ENCODE data around the gene BHLHE23.
A peak's percentile ranks its signal among the peaks of the same experiment; 100 is the strongest.

BHLHE23 gene

DNA sequence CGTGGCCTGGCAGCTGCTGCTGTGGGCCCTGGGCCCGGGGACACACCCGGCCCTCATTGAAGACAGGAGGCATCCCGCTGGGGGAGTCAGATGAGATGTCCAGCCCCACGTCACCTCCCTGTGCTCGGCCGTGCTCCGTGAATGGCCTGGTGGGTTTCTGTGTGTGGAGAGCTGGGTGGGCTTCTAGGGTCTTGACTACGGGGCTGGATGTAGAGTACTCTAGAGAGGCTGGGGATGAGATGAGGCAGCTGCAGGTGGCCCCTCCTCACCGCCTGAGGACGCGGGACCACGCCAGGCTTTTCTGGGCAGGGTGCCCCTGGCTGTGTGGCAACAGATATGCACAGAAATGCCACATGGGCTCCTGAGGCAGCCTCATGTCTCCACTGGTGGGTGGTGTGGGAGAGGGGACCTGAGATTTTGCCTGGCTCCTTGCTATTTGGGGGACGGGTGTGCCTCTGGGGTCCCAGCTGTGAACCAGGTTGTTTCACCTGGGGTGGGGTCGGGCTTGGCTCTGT is 8.4 kb upstream of the BHLHE23 start:
- peaks cover 6% of the 10 kb centered on the region; the same call in 1 of the 2 replicates for H3K9me3 ChIP-seq (ENCODE audit: control insufficient read depth, insufficient read depth, low read length)
- peaks cover 7% of the 10 kb centered on the region; the same call in 1 of the 2 replicates for H3K4me1 ChIP-seq (ENCODE audit: insufficient read depth, low read length)
- H3K9ac ChIP-seq (ENCODE audit: low read depth, low read length) = peak overlapping the region; percentile 47

GRCh38 chr20:63014710-63015109 is 7.9 kb upstream of the BHLHE23 start:
- no peaks in the 10 kb centered on the region for H3K36me3 ChIP-seq (ENCODE audit: insufficient read depth, low read length)
- H3K9ac ChIP-seq (ENCODE audit: low read depth, low read length) = peak overlapping the region; percentile 47
- peaks cover 6% of the 10 kb centered on the region; the same call in 1 of the 2 replicates for H3K9me3 ChIP-seq (ENCODE audit: control insufficient read depth, insufficient read depth, low read length)
- peaks cover 7% of the 10 kb centered on the region; the same call in 1 of the 2 replicates for H3K4me1 ChIP-seq (ENCODE audit: insufficient read depth, low read length)

More for the DNA sequence above, 8.4 kb upstream of the BHLHE23 start:
- no peaks in the 10 kb centered on the region for H3K36me3 ChIP-seq (ENCODE audit: insufficient read depth, low read length)

- H3K9ac ChIP-seq (ENCODE audit: low read depth, low read length) = peak overlapping the region; percentile 47; the same call in 1 of the 2 replicates
- H3K9me3 ChIP-seq (ENCODE audit: control insufficient read depth, insufficient read depth, low read length) = peaks cover 6% of the 10 kb centered on the region; the same call in 1 of the 2 replicates
- peaks cover 7% of the 10 kb centered on the region; the same call in 1 of the 2 replicates for H3K4me1 ChIP-seq (ENCODE audit: insufficient read depth, low read length)
- H3K36me3 ChIP-seq (ENCODE audit: insufficient read depth, low read length) = no peaks in the 10 kb centered on the region
These were observed 7.5 kb upstream of the BHLHE23 start for GRCh38 chr20:63014287-63014686.

- H3K4me1 ChIP-seq (ENCODE audit: insufficient read depth, low read length) = peaks cover 11% of the 10 kb centered on the region; the same call in 1 of the 2 replicates
- no peak overlapping the region for H3K9ac ChIP-seq (ENCODE audit: low read depth, low read length)
- no peaks in the 10 kb centered on the region for H3K36me3 ChIP-seq (ENCODE audit: insufficient read depth, low read length)
- peaks cover 6% of the 10 kb centered on the region; the same call in 1 of the 2 replicates for H3K9me3 ChIP-seq (ENCODE audit: control insufficient read depth, insufficient read depth, low read length)
These were observed 6.4 kb upstream of the BHLHE23 start for GRCh38 chr20:63013207-63013606.

GRCh38 chr20:63011798-63012197 is 5.0 kb upstream of the BHLHE23 start:
- Histone ChIP-seq H3K9me3 (ENCODE audit: control insufficient read depth, insufficient read depth, low read length) (peaks cover 6% of the 10 kb centered on the region; the same call in 1 of the 2 replicates), H3K9ac (ENCODE audit: low read depth, low read length) (no peak overlapping the region), H3K4me1 (ENCODE audit: insufficient read depth, low read length) (peaks cover 11% of the 10 kb centered on the region; the same call in 1 of the 2 replicates), H3K36me3 (ENCODE audit: insufficient read depth, low read length) (no peaks in the 10 kb centered on the region)

- no peaks in the 10 kb centered on the region for H3K36me3 ChIP-seq (ENCODE audit: insufficient read depth, low read length)
- peaks cover 7% of the 10 kb centered on the region; the same call in 1 of the 2 replicates for H3K4me1 ChIP-seq (ENCODE audit: insufficient read depth, low read length)
- H3K9ac ChIP-seq (ENCODE audit: low read depth, low read length) = peak overlapping the region; percentile 37; the same call in 1 of the 2 replicates
- H3K9me3 ChIP-seq (ENCODE audit: control insufficient read depth, insufficient read depth, low read length) = peaks cover 6% of the 10 kb centered on the region; the same call in 1 of the 2 replicates
These were observed 3.4 kb upstream of the BHLHE23 start for GRCh38 chr20:63009988-63010769.

- no peaks in the 10 kb centered on the region for H3K36me3 ChIP-seq (ENCODE audit: insufficient read depth, low read length)
- H3K9me3 ChIP-seq (ENCODE audit: control insufficient read depth, insufficient read depth, low read length) = peaks cover 6% of the 10 kb centered on the region; the same call in 1 of the 2 replicates
- H3K4me1 ChIP-seq (ENCODE audit: insufficient read depth, low read length) = peaks cover 3% of the 10 kb centered on the region; the same call in 1 of the 2 replicates
- peak overlapping the region; percentile 37; the same call in 1 of the 2 replicates for H3K9ac ChIP-seq (ENCODE audit: low read depth, low read length)
These were observed 2.5 kb upstream of the BHLHE23 start for GRCh38 chr20:63009045-63009961.

DNA sequence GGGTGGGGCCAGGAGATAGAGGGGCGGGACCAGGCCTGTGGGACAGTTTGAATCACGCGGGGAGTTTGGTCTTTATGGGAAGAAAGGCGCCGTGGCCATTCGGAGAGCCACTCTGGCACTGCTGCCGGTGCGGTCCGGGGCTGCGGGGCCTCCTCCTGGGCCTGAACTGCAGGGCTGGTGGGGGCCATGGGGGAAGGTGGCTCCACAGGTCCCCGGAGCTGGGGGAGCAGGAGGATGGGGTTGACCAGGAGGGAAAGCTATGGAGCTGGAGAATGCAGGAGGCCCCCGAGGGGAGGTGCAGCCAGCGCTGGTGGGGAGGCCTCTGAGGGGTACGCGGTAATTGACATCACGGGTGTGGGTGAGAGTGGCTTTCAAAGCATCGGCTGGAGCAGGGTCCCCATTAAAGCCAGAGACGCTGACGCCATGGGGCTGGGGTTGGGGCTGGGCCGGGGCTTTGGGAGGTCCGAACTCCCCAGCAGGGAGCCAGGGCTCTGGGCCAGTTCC is 1.8 kb upstream of the BHLHE23 start:
- H3K36me3 ChIP-seq (ENCODE audit: insufficient read depth, low read length) = no peaks in the 10 kb centered on the region
- peaks cover 9% of the 10 kb centered on the region; the same call in 1 of the 2 replicates for H3K4me1 ChIP-seq (ENCODE audit: insufficient read depth, low read length)
- peaks cover 6% of the 10 kb centered on the region; the same call in 1 of the 2 replicates for H3K9me3 ChIP-seq (ENCODE audit: control insufficient read depth, insufficient read depth, low read length)
- H3K9ac ChIP-seq (ENCODE audit: low read depth, low read length) = peak overlapping the region; percentile 37; the same call in 1 of the 2 replicates

- H3K9ac ChIP-seq (ENCODE audit: low read depth, low read length) = peak overlapping the region; percentile 36; the same call in 1 of the 2 replicates
- H3K4me1 ChIP-seq (ENCODE audit: insufficient read depth, low read length) = peaks cover 9% of the 10 kb centered on the region; the same call in 1 of the 2 replicates
- H3K9me3 ChIP-seq (ENCODE audit: control insufficient read depth, insufficient read depth, low read length) = peaks cover 5% of the 10 kb centered on the region; the same call in 1 of the 2 replicates
- no peaks in the 10 kb centered on the region for H3K36me3 ChIP-seq (ENCODE audit: insufficient read depth, low read length)
These were observed 1.1 kb upstream of the BHLHE23 start for GRCh38 chr20:63007646-63008488.

- no peaks in the 10 kb centered on the region for H3K9me3 ChIP-seq (ENCODE audit: control insufficient read depth, insufficient read depth, low read length)
- no peaks in the 10 kb centered on the region for H3K36me3 ChIP-seq (ENCODE audit: insufficient read depth, low read length)
- peak overlapping the region; percentile 36; the same call in 1 of the 2 replicates for H3K9ac ChIP-seq (ENCODE audit: low read depth, low read length)
- H3K4me1 ChIP-seq (ENCODE audit: insufficient read depth, low read length) = peaks cover 9% of the 10 kb centered on the region; the same call in 1 of the 2 replicates
These were observed 539 bp upstream of the BHLHE23 start for GRCh38 chr20:63007360-63007645.

- no peaks in the 10 kb centered on the region for H3K36me3 ChIP-seq (ENCODE audit: insufficient read depth, low read length)
- peaks cover 9% of the 10 kb centered on the region; the same call in 1 of the 2 replicates for H3K4me1 ChIP-seq (ENCODE audit: insufficient read depth, low read length)
- no peaks in the 10 kb centered on the region for H3K9me3 ChIP-seq (ENCODE audit: control insufficient read depth, insufficient read depth, low read length)
- peak overlapping the region; percentile 36; the same call in 1 of the 2 replicates for H3K9ac ChIP-seq (ENCODE audit: low read depth, low read length)
These were observed 763 bp downstream of the BHLHE23 start for GRCh38 chr20:63005862-63006539.

GRCh38 chr20:63005365-63005861 is 1.4 kb downstream of the BHLHE23 start:
- no peaks in the 10 kb centered on the region for H3K9me3 ChIP-seq (ENCODE audit: control insufficient read depth, insufficient read depth, low read length)
- H3K9ac ChIP-seq (ENCODE audit: low read depth, low read length) = peak overlapping the region; percentile 6; the same call in 1 of the 2 replicates
- H3K4me1 ChIP-seq (ENCODE audit: insufficient read depth, low read length) = peaks cover 9% of the 10 kb centered on the region; the same call in 1 of the 2 replicates
- H3K36me3 ChIP-seq (ENCODE audit: insufficient read depth, low read length) = no peaks in the 10 kb centered on the region
